Urinary bladder (tissue), 2 donors: ENCODE data around the gene CYTIP. TPM values are rescaled to one million over a fixed set of nuclear protein-coding genes. Genes with fewer than 3 reads are reported as not detected.

Experiments used
- polyA plus RNA-seq: library from polyadenylated mRNA; stranded (reverse); fragments of 200-250 nt; gene quantifications from one replicate; pipeline ENCODE4 v1.2.3, GENCODE V29; 2013
- total RNA-seq: library from RNA; depleted of rRNA; stranded (reverse); fragments of >200 nt; gene quantifications from one replicate; pipeline ENCODE4 v1.2.3, GENCODE V29; 2014
- donor health status: healthy.

CYTIP gene
- total and polyA plus RNA-seq, 2 donors: 3.4 to 3.5 TPM

Other genes with a start within 250 kb of the CYTIP start
- 23.4 TPM for gene GALNT5, start 186.4 kb downstream of the CYTIP start, total RNA-seq
- 0.34 TPM for gene GALNT5, start 186.4 kb downstream of the CYTIP start, polyA plus RNA-seq
- gene ERMN, start 118.3 kb downstream of the CYTIP start, total RNA-seq: not detected
- gene ERMN, start 118.3 kb downstream of the CYTIP start, polyA plus RNA-seq: 0.09 TPM
- 0.37 TPM for gene ACVR1C, start 184.8 kb upstream of the CYTIP start, total RNA-seq
- gene ACVR1C, start 184.8 kb upstream of the CYTIP start, polyA plus RNA-seq: 0.67 TPM